ENCODE data around the gene RAB1B.

RAB1B gene

GRCh38 chr11:66285250-66285947 lies 17.0 kb downstream of the RAB1B start:
- no peak for DNase-seq

DNA sequence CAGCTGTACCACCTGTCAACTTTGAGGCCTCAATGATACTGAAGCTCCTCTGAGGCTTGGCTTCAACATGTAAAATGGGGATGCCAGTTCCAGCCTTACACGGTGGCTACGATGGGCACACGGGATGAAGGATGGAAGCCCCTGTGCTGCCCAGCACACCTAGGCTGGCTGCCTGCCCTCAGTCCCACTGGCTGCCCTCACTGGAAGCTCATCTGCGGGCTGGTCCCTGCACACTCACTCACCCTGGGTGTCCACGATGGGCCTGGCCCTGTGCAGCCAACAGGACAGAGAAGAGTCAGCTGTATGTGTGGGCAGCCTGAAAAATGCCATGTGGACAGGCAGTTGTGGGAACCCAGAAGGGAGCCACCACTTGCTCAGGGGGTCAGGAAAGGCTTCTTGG lies 18.3 kb downstream of the RAB1B start:
- DNase-seq: no peak

- DNase-seq: no peak
Observed at GRCh38 chr11:66287211-66287888, 18.9 kb downstream of the RAB1B start.

GRCh38 chr11:66287889-66288670 lies 19.6 kb downstream of the RAB1B start:
- DNase-seq: no peak

DNA sequence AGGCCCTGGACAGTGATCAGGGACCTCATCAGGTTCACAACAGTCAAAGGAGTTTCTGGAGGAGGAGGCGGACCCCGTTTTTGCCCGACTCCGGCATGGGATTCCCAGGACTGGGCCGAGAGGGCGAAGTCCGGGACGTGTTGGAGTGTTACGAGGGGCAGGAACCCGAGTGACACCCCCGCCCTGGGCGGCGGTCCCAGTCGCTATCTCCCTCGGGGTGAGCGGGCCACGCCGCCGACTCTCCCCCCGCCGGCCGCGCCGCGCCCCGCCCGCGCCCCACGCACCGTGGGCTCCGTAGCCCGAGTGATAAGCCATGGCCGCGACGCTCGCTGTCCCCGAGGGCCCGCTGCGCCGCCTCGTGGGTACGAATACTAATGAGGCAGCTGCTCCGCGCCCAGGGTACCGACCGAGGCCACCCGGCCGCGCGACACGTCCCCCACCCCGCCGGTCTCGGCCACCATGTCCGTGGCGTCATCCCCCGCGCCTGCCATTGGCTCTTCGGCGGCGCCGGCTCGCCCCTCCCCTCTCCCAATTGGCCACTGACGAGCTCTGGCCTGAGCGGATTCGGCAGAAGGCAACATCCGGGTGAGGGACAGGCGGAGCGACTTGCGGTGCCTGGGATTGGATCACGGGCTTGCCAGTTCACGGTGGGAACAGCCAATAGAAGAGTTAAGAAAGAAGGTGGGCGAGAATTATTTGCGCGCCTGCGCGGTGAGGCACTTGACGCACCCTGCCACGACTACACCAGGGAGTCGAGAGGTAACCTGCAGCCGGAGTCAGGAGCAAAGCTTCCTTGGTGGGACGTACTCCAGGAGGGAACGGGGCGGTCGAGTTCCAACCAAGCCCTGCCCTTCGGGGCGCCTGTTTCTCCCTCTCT lies 20.5 kb downstream of the RAB1B start, which contains the start of gene YIF1A:
Gene YIF1A (minus strand): TSS at position 473 of the 877 bp plus-strand sequence. CDS start 158 bp downstream, at position 315.
- peak; percentile 96 for DNase-seq

DNA sequence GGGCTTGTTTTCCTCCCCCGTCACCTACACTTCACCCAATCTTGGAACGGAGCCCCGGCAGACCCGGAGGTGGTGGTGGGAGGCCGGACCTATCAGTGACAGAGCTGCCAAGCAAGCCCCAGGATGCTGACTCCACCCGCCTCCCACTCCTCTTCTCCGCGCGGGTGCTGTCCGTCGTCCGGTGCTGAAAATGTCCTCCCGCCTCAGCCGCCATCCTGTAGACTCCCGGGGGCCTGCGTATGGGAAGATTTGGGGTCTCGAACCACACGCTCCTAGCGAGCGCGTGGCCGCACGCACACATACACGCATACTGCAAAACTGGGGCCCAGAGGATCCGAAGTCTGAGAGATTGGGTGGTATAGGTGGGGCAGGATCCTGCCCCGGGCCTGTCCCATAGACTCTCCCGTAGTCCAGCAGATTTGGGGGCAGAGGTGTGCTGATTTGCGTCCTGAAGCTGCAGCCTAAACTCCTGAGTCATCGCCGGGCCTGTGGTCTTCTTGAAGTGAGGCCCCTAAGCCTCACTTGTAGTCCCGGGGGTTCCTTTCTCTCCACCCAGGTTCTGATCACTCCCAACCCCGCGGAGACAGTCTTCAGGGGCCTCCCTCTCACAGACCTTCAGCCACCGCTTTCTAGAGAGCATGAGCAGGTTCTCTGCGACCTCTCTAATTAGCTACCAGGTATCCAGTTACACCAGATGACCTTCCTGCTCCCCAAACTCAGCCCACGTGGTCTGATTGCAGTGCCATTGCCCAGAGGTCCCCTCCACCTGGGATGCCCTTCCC lies 21.3 kb downstream of the RAB1B start:
- no peak for DNase-seq

GRCh38 chr11:66290330-66290621 lies 21.8 kb downstream of the RAB1B start:
- no peak for DNase-seq

- no peak for DNase-seq
Observed at GRCh38 chr11:66291303-66291705, 22.9 kb downstream of the RAB1B start.

DNA sequence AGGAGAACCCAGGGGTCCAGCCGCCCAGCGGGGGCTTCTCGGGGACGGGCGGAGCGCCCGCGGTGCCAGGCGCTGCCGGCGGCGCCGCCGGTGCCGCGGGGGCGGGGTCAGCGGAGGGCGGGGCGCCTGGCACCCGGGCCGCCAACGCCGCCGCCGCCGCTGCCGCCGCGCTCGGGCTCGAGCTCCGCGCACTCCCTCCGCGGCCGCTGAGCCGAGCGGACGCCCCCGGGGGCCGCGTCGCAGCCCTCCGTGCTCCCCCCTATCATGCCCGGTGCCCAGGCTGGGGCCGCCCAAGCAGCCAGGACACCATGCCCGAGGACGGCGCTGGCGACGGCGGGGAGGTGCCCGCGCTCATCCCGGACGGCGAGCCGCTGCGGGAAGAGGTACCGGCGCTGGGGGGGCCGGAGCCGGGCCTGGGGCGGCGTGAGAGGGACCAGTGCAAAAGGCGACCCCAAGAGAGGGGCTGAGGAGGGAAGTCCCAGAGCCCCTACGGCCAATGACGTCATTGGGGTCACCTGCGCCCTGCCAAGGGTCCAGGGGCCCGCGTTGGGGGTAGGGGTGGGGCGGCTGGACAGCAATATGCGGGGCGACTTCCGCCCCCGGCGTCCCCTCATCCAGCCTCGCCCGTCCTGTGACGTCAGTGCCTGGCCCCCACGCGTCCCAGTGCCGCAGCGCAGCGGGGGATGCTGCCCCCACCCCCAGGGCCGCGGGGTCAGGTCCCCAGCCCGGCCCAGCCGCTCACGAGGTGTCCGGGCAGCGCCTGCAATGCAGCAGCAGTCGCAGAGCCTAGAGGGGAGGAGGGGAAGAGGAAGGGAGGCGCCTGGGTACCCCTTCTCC lies 23.5 kb downstream of the RAB1B start, which contains the start of gene TMEM151A:
Gene TMEM151A (plus strand): TSS at position 189 of the 837 bp plus-strand sequence. CDS start 120 bp downstream, at position 309.
- no peak for DNase-seq

DNA sequence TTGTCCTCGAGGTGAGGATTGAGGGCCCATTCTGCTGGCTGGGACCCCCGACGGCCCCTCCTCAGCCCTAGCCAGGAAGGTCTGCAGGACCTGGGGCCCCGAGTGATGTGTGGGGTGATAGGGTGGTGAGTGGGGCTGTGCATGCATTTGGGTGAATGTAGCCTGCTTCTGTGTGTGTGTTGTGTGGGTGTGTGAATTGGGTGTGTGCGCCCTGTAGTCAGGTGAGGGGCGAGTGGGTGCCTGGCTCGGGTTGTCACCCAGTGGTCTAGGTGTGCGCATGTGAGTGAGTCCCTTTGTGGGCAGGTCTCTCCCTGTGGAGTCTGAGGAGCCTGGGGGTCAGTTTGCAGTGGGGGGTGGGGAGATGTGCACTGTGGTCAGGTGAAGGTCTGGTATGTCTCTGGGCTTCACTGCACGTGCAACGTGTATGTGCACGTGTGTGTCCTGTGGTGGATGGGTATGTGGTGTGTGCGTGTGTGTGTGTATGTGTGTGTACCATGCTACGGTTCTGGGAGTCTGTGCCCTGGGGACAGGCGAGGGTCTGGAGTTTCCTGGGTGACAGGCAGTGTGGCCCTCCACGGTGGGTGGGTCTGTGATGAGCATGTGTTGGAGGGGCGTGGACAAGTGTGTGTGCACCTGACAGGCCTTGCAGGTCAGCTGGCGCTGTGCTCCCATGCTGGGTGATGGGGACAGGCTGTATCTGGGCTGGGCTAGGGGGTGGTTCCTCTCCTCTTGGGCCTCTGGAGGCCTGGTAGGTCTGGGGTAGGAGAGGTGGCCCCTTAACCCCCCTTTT lies 24.3 kb downstream of the RAB1B start:
- DNase-seq: no peak

- DNase-seq: no peak
Observed at GRCh38 chr11:66293352-66293751, 24.9 kb downstream of the RAB1B start.

- DNase-seq: no peak
Observed at GRCh38 chr11:66293777-66294625, 25.6 kb downstream of the RAB1B start.

DNA sequence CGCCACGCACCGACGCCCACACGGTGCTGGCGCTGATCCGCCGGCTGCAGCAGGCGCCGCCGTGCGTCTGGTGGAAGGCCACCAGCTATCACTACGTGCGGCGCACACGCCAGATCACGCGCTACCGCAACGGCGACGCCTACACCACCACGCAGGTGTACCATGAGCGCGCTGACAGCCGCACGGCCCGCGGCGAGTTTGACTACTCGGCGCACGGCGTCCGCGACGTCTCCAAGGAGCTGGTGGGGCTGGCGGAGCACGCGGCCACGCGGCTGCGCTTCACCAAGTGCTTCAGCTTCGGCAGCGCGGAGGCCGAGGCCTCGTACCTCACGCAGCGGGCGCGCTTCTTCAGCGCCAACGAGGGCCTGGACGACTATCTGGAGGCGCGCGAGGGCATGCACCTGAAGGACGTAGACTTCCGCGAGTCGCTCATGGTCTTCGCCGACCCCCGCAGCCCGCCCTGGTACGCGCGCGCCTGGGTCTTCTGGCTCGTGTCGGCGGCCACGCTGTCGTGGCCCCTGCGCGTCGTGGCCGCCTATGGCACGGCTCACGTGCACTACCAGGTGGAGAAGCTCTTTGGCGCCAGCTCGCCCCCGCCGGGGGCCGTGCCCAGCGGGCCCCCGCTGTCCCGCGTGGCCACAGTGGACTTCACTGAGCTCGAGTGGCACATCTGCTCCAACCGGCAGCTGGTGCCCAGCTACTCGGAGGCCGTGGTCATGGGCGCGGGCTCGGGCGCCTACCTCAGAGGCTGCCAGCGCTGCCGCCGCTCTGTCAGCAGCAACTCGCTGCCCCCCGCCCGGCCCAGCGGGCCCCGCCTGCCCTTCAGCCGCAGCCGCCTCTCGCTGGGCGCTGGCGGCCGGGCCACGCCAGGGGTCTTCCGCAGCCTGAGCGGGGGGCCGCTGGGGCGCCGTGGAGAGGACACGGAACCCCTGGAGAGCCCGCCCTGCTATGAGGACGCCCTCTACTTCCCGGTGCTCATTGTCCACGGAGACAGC lies 26.5 kb downstream of the RAB1B start:
- no peak for DNase-seq

DNA sequence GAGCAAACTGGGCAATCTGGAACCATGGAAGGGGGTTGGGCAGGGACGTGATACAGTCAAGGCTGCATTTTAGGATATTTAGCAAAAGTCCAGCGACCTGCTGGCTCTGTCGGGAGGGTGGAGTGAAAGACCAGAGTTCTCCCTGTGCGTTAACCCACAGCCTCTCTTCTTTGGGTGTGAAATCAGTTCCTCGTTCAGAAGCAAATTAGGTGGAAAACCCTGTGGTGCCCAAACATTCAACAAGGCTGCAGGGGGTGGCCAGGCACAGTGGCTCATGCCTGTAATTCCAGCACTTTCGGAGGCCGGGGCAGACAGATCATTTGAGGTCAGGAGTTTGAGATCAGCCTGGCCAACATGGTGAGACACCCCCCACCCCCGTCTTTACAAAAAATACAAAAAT lies 29.2 kb downstream of the RAB1B start:
- no peak for DNase-seq

DNA sequence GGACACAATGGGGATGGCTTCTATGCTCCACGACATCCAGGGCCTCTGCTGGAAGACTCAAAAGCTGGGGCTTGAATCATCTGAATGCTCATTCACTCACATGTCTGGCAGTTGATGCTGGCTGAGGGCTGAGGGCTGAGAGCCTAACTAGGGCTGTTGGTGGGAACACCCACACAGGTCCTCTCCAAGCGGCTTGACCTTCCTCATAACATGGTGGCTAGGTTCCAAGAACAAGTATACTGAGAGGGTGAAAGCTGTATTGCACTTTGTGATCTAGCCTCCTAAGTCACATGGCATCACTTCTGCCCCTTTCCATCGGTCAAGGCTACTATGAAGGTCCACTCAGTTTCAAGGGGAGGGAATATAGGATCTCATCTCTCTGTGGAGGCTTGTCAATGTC lies 30.7 kb downstream of the RAB1B start:
- DNase-seq: no peak

- no peak for DNase-seq
Observed at GRCh38 chr11:66302656-66303055, 34.2 kb downstream of the RAB1B start.

- DNase-seq: no peak
Observed at GRCh38 chr11:66309475-66309874, 41.0 kb downstream of the RAB1B start.

- DNase-seq: no peak
Observed at GRCh38 chr11:66310324-66310723, 41.9 kb downstream of the RAB1B start.
